ENCODE results near the gene GUCA2A.

Gene GUCA2A

DNA sequence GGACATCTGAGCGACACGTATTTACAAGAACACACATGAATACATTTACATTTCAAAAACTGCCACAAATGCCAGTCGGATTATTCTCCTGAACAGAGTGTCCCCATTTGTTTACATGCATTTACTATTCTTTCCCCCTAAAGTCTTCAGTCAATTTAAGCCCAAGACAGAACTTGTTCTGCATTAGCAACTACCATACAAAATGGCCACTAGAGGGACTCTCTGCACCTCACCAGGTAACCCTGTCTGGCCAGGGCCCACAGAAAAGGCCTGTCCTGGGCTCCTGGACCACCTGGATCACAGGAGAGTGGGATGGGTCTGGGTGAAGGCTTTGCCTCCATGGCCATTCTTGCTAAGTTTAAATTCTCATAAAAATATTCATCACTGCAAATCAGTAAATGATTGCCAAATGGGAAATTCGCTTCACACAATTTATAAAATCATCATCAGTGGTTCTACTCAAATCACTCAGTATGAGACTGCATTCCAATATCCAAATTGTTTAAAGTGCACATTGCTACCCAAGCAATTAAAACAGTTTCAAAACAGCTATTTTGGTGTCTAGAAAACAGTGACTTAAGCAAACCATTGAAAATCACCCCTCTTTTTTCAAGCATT is 12.5 kb upstream of the GUCA2A start:
- H3K4me3 ChIP-seq (replicated peaks; ENCODE audit: low read depth, low read length): no peak overlapping the region
- DNase-seq (ENCODE audit: low read depth): peak; percentile 65
- TF ChIP-seq, protein P1, sequence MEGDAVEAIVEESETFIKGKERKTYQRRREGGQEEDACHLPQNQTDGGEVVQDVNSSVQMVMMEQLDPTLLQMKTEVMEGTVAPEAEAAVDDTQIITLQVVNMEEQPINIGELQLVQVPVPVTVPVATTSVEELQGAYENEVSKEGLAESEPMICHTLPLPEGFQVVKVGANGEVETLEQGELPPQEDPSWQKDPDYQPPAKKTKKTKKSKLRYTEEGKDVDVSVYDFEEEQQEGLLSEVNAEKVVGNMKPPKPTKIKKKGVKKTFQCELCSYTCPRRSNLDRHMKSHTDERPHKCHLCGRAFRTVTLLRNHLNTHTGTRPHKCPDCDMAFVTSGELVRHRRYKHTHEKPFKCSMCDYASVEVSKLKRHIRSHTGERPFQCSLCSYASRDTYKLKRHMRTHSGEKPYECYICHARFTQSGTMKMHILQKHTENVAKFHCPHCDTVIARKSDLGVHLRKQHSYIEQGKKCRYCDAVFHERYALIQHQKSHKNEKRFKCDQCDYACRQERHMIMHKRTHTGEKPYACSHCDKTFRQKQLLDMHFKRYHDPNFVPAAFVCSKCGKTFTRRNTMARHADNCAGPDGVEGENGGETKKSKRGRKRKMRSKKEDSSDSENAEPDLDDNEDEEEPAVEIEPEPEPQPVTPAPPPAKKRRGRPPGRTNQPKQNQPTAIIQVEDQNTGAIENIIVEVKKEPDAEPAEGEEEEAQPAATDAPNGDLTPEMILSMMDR (IDR thresholded peaks at IDR 0.05; ENCODE audit: low read length, missing control alignments): peak; percentile 87

DNA sequence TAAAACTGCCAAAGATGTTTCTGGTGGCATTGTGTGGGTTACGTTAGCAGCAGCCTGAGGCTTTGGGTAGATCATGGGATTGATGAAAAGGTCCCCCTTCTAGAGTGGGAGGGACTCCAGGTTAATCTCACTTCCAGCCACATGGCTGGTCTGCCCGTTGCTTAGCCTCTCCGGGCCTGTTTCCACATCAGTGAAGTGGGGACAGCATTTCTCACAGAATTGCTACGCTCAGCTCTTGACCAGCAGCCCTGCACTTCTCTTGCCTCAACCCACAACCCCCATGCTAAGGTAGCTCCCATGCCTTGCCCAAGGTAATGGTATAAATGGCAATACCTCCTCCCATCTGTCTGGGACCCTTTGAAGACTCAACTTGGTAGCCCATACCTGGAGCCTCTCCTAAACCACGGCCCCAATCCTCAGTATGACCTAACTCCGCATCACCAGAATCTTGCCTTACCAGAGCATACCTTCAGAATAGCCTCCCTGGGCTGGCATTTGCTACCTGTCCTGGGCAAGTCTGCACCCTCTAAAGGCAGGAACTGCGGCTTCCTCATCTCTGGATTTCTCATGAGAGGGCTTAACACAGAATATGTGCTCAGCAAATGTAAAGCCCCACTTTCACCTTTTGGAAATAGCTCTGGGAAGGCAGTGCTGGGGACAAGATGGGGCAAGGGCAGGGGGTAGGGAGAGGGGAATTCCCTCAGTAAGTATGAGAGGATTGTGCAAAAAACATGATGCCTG is 10.9 kb upstream of the GUCA2A start:
- TF ChIP-seq, protein P1 (IDR thresholded peaks at IDR 0.05; ENCODE audit: low read length, missing control alignments): no peak
- H3K4me3 ChIP-seq (replicated peaks; ENCODE audit: low read depth, low read length): no peak overlapping the region
- no peak for DNase-seq (ENCODE audit: low read depth)

DNA sequence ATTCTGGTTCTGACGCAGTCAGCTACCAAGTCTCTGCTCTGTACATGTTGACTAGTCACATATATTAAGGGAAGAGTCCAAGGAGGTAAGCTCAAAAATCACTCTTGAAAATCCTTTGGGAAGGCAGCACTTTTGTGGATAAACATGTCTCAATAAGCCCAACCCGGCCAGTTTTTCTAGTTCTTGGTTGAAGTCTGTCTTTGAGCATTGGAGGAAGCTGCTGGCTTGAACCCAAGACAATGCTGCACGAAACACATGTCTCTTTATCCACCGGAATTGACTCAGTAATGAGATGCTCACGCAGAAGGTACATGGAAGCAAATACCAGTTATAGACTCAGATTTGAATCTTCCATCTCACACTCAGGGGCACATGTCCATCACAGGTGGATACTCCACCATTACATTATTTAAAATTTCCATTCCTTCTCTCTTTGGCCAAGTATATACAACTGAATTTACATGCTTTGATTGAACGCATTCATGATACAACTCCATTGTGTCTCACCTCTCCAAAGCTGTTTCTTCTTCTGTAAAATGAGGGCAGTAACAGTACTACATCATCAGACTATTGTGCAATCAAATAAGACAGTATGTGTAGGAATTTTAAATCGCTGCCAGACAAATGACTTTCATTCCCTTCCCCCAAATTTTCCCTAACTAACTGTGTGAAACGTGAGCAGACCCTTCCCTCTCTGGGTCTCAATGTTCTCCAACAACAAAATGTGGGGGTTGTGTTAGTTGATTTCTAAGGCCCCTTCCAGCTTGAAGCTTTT is 9.6 kb upstream of the GUCA2A start:
- H3K4me3 ChIP-seq (replicated peaks; ENCODE audit: low read depth, low read length): no peak overlapping the region
- DNase-seq (ENCODE audit: low read depth): peak; percentile 74
- TF ChIP-seq, protein P1 (IDR thresholded peaks at IDR 0.05; ENCODE audit: low read length, missing control alignments): no peak

DNA sequence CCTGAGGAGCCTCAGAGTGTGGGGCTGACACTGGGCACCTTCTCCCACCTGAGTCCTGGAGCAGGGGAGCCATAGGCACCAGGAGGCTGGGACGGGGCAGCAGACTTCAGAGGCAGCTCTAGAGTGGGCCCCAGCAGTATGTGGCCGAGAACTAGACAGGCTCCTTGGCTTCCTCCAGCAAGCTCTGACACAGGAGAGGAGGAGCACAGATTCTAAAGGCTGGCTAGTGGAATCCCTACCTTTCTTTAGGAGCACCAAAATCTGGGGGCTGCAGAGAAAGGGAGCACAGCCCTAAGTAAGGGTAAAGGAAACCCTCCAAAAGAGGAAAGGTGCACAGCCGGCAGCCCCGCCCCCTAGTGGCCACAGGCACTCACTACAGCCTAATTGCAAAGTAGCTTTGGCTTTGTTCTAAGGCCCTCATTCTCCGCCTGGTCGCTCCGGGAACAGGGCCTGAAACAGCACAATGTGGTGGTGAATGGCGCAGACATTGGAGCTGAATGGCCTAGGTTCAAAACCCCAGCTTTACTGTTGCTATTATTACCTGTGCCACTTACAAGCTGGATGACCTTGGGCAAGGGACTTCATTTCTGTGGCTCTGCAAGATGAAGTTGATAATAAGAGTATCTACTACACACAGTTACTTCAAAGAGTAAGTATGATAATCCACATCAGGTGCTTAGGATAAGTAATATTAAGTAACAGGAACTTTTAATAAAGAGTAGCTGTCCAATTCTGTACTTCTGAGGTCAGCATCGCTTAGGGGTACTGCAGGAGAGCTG is 8.8 kb upstream of the GUCA2A start:
- DNase-seq (ENCODE audit: low read depth): peak; percentile 59
- H3K4me3 ChIP-seq (replicated peaks; ENCODE audit: low read depth, low read length): no peak overlapping the region
- TF ChIP-seq, protein P1 (IDR thresholded peaks at IDR 0.05; ENCODE audit: low read length, missing control alignments): peak; percentile 93

DNA sequence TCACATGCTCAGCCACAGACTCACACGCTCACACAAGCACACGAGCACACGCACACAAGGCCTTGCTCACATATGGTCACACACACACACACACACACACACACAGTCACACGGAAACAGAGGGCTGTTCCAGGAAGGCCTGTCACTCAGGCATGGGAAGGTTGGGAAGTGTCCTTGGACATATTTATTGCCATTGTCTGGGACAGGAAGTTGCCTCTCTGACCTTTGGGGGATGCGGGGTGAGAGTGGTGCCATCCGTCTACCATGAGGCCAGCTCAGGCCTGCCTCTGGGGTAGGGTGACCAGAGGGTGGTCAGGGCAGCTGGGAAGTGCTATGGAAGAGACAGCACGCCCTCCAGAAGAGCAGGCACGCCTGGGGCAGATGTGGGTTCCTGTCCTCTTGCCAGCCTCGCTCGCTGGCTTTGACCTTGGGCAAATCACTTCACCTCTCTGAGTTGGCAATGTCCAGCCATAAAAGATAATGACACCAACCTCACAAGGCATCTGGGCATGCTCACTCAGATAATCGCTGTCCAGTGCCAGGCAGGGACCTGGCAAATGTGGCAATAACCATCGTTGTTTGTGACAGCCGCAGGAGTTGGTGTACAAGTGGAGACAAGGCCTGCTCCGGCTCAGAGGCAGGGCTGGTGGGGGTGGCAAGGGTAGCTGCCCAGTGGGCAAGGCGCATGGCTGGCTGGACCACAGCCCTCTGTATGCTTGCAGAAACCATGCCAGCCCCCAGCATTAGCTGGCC is 8.0 kb upstream of the GUCA2A start:
- DNase-seq (ENCODE audit: low read depth): no peak
- no peak overlapping the region for H3K4me3 ChIP-seq (replicated peaks; ENCODE audit: low read depth, low read length)
- TF ChIP-seq, protein P1 (IDR thresholded peaks at IDR 0.05; ENCODE audit: low read length, missing control alignments): no peak

DNA sequence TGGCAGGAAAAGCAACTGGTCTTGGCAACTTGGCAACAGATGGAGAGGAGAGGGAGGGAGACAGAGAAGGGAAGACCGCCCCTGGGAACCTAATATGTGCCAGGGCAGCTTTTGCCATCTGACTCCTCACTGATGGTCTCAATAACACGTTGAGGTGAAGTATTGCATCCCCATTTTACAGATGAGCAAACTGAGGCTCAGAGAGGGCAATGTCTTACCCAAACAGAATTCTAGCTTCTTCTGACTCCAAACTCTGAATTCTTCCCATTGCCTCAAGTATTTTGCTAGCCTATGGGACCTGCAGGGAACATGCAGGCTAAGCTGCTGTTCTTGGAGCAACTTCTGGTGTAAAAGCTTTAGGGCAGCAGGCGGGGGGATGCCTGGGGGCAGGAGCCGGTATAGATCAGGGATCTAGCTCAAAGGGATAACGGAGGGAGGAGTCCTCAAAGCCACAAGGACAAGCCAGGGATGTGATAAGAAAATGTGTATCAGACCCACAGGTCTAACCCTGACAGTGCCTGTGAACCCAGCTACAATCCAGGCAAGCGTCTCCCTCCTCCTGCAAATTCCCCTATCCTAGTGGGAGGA is 7.2 kb upstream of the GUCA2A start:
- H3K4me3 ChIP-seq (replicated peaks; ENCODE audit: low read depth, low read length): no peak overlapping the region
- TF ChIP-seq, protein P1 (IDR thresholded peaks at IDR 0.05; ENCODE audit: low read length, missing control alignments): no peak
- no peak for DNase-seq (ENCODE audit: low read depth)

Measured in fibroblast of pulmonary artery (primary cell).